ENCODE measurements around the gene ARHGAP15.

DNA sequence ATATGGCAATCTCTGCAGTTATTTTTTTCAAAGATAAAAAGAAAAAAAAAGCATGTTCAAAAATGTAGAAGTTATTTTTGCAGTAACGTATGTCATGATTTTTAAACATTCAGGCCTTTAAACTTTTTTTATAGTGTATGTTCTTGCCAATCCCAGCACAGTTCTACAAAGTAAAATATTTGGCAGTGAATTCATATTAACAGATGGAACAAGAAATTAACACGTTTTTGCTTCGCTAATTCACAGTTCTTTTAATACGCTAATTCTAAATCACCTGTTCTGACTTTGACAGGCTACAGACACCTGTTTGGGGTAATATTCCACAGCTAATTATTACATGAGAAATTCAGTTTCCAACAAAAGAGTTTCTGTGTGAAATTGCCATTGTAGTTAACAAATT is 183.2 kb downstream of the ARHGAP15 start:
- TF ChIP-seq, protein P1, sequence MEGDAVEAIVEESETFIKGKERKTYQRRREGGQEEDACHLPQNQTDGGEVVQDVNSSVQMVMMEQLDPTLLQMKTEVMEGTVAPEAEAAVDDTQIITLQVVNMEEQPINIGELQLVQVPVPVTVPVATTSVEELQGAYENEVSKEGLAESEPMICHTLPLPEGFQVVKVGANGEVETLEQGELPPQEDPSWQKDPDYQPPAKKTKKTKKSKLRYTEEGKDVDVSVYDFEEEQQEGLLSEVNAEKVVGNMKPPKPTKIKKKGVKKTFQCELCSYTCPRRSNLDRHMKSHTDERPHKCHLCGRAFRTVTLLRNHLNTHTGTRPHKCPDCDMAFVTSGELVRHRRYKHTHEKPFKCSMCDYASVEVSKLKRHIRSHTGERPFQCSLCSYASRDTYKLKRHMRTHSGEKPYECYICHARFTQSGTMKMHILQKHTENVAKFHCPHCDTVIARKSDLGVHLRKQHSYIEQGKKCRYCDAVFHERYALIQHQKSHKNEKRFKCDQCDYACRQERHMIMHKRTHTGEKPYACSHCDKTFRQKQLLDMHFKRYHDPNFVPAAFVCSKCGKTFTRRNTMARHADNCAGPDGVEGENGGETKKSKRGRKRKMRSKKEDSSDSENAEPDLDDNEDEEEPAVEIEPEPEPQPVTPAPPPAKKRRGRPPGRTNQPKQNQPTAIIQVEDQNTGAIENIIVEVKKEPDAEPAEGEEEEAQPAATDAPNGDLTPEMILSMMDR (IDR thresholded peaks at IDR 0.05) = no peak
- no peak for TF ChIP-seq EP300 (IDR thresholded peaks at IDR 0.05; ENCODE audit: low read depth)
- no peak for TF ChIP-seq POLR2AphosphoS5 (IDR thresholded peaks at IDR 0.05)

Measured in transverse colon (tissue), 4 donors.